HG02852 (cell line): ENCODE results near the gene PLPP1.

Experiments used
- ATAC-seq: cut with Tn5 transposase; IDR thresholded peaks from one replicate; pipeline ENCODE4 v1.9.1; 2021; ENCODE audit warnings: mild to moderate bottlenecking, moderate library complexity; ENCODE audit not compliant: unreplicated experiment

The PLPP1 gene

DNA sequence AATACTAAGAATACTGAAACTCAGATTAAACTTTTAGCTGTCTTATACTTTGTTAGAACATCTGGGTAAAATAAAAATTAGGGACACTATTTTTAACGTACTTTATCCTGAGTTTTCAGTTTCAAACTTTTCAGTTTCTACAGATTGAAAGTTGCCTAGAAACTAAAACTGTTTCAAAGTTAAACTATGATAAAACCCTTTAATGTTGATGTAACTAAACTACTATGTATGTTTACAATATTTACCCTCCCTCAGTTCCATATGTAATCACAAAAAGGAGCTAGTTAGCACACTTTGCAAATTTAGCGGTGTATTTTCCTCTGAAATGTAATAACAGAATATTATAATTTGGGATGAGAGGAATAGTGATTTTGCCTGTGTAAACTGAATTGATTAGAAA lies 121.1 kb downstream of the PLPP1 start:
- no peak for ATAC-seq

DNA sequence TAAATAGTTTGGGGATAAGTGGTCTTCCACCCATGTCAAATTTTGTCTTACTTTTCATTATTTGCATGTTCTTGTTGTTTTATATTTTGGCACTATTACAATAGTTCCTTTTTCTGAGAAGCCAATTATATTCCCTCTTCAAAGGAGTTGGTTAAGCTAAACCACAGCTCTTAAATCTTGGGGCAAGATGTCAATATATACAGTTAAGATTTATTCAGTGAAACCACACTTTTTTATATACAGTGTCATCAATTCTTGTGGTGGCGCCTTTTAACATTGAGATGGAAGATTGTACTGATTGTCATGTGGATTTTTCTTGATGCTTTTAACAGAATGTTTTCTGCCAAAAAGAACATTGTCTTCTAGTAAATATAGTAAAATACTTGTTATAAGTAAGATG lies 122.9 kb downstream of the PLPP1 start:
- ATAC-seq: no peak

DNA sequence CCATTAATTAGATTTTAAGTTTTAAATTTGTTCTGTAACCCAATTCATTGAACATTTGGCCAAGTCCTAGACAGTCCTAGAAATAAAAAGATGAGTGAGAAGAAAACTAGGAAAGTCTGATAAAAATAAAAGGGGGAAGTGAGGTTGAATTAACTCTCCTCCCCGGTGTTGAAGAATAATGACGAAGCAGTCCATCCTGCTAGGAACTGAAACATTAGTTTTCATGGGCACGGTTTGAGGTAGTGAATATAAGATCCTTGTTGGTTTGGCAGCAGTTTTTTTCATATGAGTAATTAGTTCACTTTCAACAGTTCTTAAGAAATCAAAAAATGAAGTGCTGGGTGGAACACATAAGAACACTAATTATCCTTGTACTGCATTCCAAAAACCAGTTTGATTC lies 123.9 kb downstream of the PLPP1 start:
- no peak for ATAC-seq

DNA sequence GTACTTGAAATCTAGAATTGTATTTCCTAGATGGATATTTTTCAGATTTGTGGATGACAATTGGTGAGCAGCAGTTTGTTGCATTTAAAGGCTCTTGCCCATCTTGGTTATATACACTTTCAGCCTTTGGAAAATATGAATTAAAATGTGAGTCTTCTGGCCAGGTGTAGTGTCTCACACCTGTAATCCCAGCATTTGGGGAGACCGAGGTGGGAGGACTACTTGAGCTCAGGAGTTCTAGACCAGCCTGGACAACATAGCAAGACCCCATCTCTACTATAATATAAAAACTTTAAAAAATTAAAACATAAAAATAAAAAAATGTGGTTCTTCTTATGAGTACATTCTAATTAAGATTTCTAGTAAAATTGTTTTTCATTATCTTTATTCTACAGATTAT lies 125.0 kb downstream of the PLPP1 start:
- no peak for ATAC-seq

DNA sequence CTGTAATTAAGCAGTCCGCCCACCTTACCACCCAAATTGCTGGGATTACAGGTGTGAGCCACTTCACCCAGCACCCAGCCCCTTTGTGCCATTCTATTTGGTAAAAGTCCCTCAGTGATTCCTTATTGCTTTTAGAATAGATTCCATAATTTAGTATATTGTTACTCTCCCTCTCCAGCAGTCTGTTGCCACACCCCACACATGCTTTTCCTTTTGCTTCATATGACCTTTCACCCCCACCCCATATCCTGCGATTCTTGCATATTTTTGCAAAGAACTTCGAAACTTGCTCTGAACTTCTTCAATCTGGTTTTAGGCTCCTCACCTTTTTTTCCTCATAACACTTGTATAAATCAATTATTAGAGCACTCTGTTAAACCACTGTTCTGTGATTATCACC lies 126.8 kb downstream of the PLPP1 start:
- no peak for ATAC-seq

DNA sequence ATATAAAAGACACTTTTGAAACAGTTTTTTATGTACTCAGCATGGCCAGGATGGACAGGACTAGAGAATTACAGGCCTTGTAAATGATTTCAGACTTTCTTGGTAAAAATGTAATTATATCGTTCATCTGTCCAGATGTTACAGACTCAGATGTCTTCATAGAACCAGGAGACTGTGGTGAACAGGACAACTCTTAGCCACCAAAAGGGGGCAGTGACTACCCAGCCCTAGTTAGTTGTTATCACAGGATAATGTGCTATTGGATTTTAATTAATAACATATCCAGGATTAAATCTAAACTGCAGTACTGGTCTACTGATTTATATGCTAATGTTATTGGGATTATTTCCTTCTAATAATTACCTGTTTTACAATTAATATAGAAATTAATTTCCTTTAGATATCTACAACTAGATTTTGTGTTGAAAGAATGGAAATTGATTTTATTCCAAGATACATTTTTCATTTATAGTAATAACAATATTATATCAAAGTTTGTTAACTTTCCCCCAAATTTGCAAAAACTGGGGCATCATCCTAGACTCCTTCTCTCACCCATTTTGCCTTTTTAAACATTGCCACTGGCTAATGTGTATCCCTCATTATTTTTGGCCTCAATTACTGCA lies 127.6 kb downstream of the PLPP1 start:
- no peak for ATAC-seq

DNA sequence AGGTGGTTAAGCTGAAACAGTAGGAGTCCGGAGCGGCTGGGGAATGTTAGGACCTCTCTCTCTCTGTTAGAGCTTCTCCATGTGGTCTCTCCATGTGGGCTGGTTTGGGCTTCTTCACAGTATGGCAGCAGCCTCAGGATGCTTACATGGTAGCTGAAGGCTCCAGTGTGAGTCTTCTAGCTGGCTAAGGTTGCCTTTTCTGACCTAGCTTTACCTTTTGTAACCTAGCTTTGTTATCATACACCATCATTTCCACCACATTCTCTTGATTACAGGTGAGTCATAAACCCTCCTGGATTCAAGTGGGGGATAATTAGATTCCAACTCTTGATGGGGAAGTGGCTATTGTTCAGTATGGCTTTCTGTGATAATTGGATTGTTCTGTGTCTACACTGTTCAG lies 128.5 kb downstream of the PLPP1 start:
- no peak for ATAC-seq

DNA sequence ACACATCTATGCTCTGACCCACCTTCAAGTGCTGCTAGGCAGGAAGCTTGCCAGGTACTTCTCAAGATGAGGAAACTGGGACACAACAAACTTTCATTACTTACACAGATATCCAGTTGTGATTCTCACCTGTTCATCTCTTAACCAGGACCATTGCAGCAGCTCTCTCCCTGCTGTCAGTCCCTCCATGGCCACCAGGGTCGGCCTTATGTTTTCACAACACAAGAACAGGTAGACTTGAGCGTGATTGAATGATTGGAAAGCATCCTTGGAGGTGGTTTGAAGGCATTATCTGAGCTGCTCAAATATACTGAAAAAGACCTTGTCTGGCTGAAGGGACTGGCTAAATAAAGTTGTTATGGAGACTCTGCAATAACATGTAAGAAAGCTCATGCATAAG lies 132.6 kb downstream of the PLPP1 start:
- no peak for ATAC-seq

DNA sequence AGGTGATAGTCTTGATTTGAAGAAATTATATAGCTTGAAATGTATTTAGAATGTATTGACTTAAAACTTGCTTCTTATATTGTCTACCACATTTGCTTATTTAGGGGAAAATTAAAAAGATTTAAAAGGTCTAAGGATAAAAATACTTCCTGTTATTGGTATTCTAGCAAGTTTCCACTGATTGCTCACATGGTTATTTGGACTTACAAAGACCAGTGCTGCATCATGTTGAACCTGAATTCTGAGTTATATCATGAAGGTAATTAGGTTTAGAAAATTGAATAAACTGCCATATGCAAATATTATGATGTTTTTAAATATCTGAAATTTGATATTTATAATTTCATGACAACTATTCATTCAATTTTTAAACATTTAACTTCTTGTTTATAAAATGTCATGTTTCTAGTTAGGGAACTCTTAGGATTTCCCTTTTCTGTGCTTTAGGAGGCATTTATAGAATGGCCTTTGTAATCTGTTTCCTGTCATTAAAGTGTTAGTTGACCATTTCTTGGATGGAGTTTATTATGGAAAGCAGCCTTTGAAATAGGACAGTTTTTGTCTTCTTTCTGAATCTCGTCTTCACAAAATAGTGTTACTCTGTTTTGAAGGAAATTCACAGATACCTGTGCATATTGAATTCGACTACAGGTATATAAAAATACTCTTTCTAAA lies 141.1 kb downstream of the PLPP1 start:
- no peak for ATAC-seq

DNA sequence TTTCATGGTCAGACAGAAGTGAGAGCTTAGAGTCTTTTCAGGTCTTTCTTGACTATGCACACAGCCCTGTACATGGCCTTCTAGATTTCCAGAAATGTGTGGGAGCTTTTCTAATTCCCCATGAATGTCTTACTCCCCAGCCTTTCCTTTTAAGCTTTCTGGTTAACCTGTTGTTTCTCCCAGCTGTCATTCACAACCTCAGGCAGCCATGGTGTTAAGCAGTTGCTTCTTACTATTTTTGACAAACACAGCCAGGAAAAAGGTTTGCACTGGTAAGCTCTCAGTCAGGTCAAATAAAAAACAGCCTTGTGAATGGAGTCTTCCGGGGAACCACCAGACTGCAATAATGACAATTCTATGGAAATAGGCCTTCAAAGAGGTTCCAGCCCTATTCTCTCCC lies 142.1 kb downstream of the PLPP1 start:
- ATAC-seq: no peak

DNA sequence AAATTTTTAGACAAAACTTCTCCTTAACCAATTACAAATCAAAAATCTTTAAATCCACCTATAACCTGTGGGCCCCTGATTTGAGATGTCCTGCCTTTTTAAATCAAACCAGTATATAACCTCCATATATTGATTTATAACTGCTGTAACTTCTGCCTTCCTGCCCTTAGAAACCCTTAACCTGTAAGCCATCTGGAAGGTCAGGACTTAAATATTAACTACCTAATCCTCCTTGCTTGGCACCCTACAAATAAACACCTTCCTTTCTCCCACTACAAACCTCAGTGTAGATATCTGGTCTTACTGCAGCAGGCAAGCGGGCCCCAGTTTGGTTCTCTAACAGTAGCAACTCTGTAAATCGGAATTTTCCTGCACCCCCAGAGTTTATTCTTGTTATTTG lies 143.1 kb downstream of the PLPP1 start:
- no peak for ATAC-seq

DNA sequence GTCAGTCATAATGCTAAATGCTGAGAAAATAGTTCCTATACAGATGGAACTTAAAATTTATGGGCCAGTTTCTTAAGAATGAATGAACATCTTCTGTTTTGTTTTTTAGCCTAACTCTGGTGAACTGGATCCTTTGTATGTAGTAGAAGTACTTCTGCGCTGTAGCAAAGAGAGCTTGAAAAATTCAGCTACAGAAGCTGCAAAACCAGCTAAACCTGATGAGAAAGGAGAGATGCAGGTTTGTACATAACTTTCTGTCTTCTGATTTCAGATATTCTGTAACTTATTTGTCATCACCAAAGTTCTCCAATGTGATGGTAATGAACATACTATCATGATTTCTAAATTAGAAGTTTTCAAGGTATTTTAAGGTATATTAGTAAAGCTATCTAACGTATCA lies 146.9 kb downstream of the PLPP1 start:
- no peak for ATAC-seq

DNA sequence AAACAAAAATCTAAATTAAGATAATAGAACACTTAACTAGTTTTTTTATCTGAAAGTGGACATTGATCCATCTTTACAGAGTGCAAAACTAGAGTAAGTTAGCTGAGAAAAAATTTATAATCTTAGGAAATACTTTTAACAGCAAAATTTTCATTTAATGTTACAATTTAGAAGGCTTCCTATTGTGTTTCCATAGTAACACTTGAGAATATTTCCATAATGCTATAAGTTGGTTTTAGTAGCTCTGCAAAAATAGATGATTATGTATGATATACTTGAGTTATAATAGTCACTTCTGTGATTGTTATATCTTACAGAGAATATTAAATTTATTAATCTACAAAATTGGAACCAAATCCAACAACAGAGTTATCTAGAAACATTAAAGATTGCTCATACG lies 148.4 kb downstream of the PLPP1 start:
- ATAC-seq: no peak

DNA sequence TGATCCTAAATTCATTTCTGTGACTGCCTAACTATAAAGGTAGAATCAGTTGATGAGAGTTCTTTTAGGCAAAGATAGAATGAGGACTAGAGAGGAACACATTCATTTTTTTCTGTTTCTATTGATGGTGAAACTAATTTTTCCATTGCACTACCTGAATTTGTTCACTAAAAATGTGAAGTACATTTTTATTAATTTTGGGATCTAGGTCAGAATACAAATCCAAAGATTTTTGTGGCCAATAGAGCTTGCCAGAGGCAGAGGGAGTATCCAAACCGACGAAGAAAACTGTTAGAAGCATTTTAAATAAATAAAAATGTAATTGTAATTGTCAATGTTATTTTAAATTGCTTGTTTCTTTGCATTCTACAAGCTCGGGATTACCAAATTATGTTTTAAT lies 148.9 kb downstream of the PLPP1 start:
- no peak for ATAC-seq

DNA sequence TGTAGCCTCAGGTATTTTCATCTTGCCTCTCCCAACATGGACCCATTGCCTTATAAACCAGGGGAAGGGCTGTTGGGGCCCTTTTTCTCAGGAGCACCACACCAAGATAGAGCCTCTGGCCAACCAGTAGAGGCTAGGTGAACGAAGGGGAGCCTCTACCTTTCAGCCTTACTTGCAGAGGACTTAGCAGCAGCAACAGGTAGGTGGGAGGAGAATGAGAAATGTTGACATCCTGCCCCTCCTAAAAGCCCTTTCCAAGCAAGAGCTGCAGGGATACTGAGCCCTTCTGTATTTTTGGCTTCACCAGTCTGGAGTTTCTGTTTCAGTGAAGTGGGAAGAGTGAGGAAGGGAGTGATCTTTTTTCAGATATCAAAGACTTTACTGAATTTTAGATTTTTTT lies 149.5 kb downstream of the PLPP1 start:
- no peak for ATAC-seq

DNA sequence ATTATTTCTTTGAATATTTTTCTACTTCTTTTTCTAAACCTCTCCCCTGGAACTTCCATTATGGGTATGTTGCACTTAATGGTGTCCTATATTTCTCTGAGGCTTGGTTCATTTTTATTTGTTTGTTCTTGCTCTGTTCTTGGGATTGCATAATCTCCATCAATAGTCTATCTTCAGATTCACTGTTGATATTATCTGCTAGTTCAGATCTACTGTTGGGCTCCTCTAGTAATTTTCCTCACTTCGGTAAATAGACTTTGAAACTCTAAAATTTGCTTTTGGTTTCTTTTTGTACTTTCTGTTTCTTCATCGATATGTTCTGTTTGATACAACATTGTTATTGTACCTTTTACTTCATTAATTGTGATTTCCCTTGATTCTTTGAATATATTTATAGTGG lies 150.7 kb downstream of the PLPP1 start:
- ATAC-seq: no peak

DNA sequence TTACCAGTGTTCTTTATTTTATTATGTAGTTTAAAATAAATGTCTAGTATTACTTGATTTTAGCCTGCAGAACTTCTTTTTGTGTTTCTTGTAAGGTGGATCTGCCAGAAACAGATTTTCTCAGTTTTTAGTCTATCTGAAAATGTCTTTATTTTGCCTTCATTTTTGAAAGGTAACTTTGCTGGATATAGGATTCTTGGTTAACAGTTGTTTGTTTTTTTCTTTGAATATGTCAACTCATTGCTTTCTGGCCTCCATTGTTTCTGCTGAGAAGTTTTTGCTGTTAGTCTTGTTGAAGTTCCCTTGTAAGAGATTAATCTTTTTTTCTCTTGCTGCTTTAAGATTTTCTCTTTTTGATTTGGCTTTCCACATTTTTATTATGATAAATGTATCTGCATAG lies 151.5 kb downstream of the PLPP1 start:
- no peak for ATAC-seq

DNA sequence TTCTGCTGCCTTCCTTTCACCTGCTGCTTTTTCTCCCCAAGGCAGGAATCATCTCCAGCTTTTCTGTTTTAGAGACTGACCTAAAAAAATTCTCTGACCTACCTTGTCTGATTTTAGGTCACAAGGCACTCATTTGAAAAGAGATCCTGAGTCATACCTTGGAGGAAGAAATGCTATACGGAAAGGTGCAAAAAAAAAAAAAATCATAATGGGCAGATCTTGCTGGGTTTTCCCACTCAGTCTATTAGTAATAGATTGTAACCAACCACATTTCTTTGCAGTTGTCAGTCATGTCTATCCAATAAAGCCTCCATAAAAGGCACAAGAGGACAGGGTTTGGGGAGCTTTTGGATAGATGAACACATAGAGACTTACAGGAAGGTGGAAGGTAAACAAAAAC lies 157.0 kb downstream of the PLPP1 start:
- ATAC-seq: no peak
